Measurements from ENCODE around the gene PHLDA3. TPM values are rescaled to one million over a fixed set of nuclear protein-coding genes. Genes with fewer than 3 reads are reported as not detected.

The PHLDA3 gene
- total and polyA plus RNA-seq, 2 donors (not counting 3 experiments of a cell fraction or from before 2014, with no cell fraction given), result 21.4 to 29.5 TPM

DNA sequence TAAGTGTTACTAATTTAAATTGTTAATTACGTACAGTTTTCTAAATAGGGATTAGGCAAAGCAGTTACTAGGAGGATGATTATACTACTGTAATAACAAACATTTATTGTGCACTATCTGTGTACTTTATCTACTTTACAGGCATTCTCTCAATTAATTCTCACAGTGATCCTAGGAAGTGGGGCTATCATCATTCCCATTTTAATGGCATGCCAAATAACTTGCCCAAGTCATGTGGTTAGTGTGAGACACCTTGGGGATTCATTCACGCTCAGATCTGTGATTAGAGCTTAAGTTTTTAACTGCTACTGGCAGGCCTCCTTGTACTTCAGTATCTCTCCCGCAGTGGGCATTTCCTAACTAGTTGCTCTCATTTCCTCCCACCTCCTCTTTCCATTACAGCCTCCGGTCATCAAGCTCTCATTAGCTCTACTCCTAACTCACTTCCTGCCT, 11.5 kb downstream of the PHLDA3 start:
- FAIRE-seq, result no peak
- TF ChIP-seq MYC (IDR thresholded peaks at IDR 0.05; ENCODE audit: low read depth, low read length) (no peak), POLR2AphosphoS5 (IDR thresholded peaks at IDR 0.05; ENCODE audit: insufficient read depth, low read depth, low read length) (no peak), FOS (IDR thresholded peaks at IDR 0.05; ENCODE audit: borderline replicate concordance, insufficient read depth, low read length) (no peak), POLR2A (IDR thresholded peaks at IDR 0.05; ENCODE audit: low read depth, low read length) (no peak), GATA2 (IDR thresholded peaks at IDR 0.05; ENCODE audit: insufficient read depth, insufficient read length, low read depth, low read length) (no peak), EZH2 (IDR thresholded peaks at IDR 0.05; ENCODE audit: borderline replicate concordance, low read depth, low read length, severe bottlenecking) (no peak), MAX (IDR thresholded peaks at IDR 0.05; ENCODE audit: insufficient read depth, insufficient read length) (no peak), JUN (IDR thresholded peaks at IDR 0.05; ENCODE audit: borderline replicate concordance, insufficient read depth, insufficient read length, low read depth) (no peak)
- TF ChIP-seq, protein P1, sequence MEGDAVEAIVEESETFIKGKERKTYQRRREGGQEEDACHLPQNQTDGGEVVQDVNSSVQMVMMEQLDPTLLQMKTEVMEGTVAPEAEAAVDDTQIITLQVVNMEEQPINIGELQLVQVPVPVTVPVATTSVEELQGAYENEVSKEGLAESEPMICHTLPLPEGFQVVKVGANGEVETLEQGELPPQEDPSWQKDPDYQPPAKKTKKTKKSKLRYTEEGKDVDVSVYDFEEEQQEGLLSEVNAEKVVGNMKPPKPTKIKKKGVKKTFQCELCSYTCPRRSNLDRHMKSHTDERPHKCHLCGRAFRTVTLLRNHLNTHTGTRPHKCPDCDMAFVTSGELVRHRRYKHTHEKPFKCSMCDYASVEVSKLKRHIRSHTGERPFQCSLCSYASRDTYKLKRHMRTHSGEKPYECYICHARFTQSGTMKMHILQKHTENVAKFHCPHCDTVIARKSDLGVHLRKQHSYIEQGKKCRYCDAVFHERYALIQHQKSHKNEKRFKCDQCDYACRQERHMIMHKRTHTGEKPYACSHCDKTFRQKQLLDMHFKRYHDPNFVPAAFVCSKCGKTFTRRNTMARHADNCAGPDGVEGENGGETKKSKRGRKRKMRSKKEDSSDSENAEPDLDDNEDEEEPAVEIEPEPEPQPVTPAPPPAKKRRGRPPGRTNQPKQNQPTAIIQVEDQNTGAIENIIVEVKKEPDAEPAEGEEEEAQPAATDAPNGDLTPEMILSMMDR (IDR thresholded peaks at IDR 0.05; ENCODE audit: extremely low read depth in 1 of 2, insufficient read depth in 1 of 2, low read depth in 1 of 2, low read length in 2 of 2), result no peak
- Histone ChIP-seq H3K27me3 (ENCODE audit: control insufficient read depth in 2 of 2, insufficient read depth in 2 of 2, low read length in 2 of 2) (no peaks in the 10 kb centered on the region), H3K9me1 (replicated peaks; ENCODE audit: control insufficient read depth, extremely low read depth, insufficient read depth, low read length) (no peaks in the 10 kb centered on the region), H2AFZ (ENCODE audit: low read depth, low read length) (no peak overlapping the region), H4K20me1 (replicated peaks; ENCODE audit: control insufficient read depth, extremely low read depth, insufficient read depth, low read length) (no peaks in the 10 kb centered on the region), H3K4me2 (ENCODE audit: insufficient read depth, low read length) (no peak overlapping the region), H3K36me3 (ENCODE audit: control insufficient read depth in 2 of 2, extremely low read depth in 1 of 2, insufficient read depth in 2 of 2, low read length in 2 of 2) (no peaks in the 10 kb centered on the region), H3K4me3 (replicated peaks in 1 of 3; ENCODE audit: insufficient read depth in 1 of 3, low read depth in 1 of 3, low read length in 3 of 3) (no peak overlapping the region), H3K4me1 (ENCODE audit: control insufficient read depth, extremely low read depth, insufficient read depth, low read length) (peaks cover 13% of the 10 kb centered on the region), H3K27ac (ENCODE audit: insufficient read depth, low read depth, low read length) (no peak overlapping the region), H3K9ac (replicated peaks; ENCODE audit: extremely low read depth, insufficient read depth, low read length) (no peak overlapping the region), H3K9me3 (replicated peaks; ENCODE audit: control insufficient read depth, insufficient read depth, low read length) (no peaks in the 10 kb centered on the region), H3K79me2 (ENCODE audit: control insufficient read depth, insufficient read depth, low read length) (no peaks in the 10 kb centered on the region)
- ChIA-PET POLR2A (interaction anchor here (0.6 kb wide), 1 partner anchor 41 kb away, joined by 3 read pairs; no protein-coding TSS in a partner anchor), CTCF (interaction anchor here (0.8 to 7.9 kb wide), 5 partner anchors 9 to 55 kb away, joined by 3 to 40 read pairs (median 4); partner anchors contain the start of gene PHLDA3)
- dilution Hi-C loops (cut with MboI; ENCODE audit: extremely low pct_ligation_motif_present, low sequenced_read_pairs), result no loop called here
- intact Hi-C loops (cut with micrococcal nuclease), result no loop called here
- DNase-seq (ENCODE audit: low read depth, low spot score), result no peak
- BruUV-seq (replicated peaks), result no TSS peak
